ENCODE data around the gene PRPS1. TPM values are rescaled to one million over a fixed set of nuclear protein-coding genes. Genes with fewer than 3 reads are reported as not detected.

PRPS1 gene
- total RNA-seq, 1 experiment from 2014 or later = 126 TPM

GRCh38 chrX:107646735-107647134 is 18.4 kb downstream of the PRPS1 start (continued):
- TF ChIP-seq, protein P1, sequence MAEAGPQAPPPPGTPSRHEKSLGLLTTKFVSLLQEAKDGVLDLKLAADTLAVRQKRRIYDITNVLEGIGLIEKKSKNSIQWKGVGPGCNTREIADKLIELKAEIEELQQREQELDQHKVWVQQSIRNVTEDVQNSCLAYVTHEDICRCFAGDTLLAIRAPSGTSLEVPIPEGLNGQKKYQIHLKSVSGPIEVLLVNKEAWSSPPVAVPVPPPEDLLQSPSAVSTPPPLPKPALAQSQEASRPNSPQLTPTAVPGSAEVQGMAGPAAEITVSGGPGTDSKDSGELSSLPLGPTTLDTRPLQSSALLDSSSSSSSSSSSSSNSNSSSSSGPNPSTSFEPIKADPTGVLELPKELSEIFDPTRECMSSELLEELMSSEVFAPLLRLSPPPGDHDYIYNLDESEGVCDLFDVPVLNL (CRISPR knock-in tag; IDR thresholded peaks at IDR 0.05; ENCODE audit: borderline replicate concordance, low read depth) = no peak
- TF ChIP-seq GTF2I (CRISPR knock-in tag; conservative IDR thresholded peaks at IDR 0.05) (no peak), OVOL2 (CRISPR knock-in tag; IDR thresholded peaks at IDR 0.05; ENCODE audit: borderline replicate concordance) (no peak), USF1 (CRISPR knock-in tag; IDR thresholded peaks at IDR 0.05) (no peak), MAX (CRISPR knock-in tag; IDR thresholded peaks at IDR 0.05) (no peak)
- TF ChIP-seq, protein P2, sequence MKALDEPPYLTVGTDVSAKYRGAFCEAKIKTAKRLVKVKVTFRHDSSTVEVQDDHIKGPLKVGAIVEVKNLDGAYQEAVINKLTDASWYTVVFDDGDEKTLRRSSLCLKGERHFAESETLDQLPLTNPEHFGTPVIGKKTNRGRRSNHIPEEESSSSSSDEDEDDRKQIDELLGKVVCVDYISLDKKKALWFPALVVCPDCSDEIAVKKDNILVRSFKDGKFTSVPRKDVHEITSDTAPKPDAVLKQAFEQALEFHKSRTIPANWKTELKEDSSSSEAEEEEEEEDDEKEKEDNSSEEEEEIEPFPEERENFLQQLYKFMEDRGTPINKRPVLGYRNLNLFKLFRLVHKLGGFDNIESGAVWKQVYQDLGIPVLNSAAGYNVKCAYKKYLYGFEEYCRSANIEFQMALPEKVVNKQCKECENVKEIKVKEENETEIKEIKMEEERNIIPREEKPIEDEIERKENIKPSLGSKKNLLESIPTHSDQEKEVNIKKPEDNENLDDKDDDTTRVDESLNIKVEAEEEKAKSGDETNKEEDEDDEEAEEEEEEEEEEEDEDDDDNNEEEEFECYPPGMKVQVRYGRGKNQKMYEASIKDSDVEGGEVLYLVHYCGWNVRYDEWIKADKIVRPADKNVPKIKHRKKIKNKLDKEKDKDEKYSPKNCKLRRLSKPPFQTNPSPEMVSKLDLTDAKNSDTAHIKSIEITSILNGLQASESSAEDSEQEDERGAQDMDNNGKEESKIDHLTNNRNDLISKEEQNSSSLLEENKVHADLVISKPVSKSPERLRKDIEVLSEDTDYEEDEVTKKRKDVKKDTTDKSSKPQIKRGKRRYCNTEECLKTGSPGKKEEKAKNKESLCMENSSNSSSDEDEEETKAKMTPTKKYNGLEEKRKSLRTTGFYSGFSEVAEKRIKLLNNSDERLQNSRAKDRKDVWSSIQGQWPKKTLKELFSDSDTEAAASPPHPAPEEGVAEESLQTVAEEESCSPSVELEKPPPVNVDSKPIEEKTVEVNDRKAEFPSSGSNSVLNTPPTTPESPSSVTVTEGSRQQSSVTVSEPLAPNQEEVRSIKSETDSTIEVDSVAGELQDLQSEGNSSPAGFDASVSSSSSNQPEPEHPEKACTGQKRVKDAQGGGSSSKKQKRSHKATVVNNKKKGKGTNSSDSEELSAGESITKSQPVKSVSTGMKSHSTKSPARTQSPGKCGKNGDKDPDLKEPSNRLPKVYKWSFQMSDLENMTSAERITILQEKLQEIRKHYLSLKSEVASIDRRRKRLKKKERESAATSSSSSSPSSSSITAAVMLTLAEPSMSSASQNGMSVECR (CRISPR knock-in tag; IDR thresholded peaks at IDR 0.05; ENCODE audit: borderline replicate concordance) = no peak

GRCh38 chrX:107648332-107648731 is 20.0 kb downstream of the PRPS1 start:
- Mint-ChIP-seq H3K27me3 (ENCODE audit: low read depth) (no peaks in the 10 kb centered on the region), H3K4me1 (peaks cover 6% of the 10 kb centered on the region), H3K4me3 (no peak overlapping the region), H3K27ac (no peak overlapping the region), H3K36me3 (peaks cover 56% of the 10 kb centered on the region), H3K9me3 (no peaks in the 10 kb centered on the region)
- ChIA-PET POLR2A (interaction anchor here (0.7 kb wide), 1 partner anchor 107 kb away, joined by 3 read pairs; no protein-coding TSS in a partner anchor), CTCF (no interaction called here)
- DNase-seq (ENCODE audit: low spot score) (no peak), ATAC-seq (no peak)
- TF ChIP-seq HMGA2 (CRISPR knock-in tag; IDR thresholded peaks at IDR 0.05) (no peak), GTF2I (CRISPR knock-in tag; conservative IDR thresholded peaks at IDR 0.05) (no peak), SMAD4 (CRISPR knock-in tag; IDR thresholded peaks at IDR 0.05) (no peak), E2F5 (CRISPR knock-in tag; IDR thresholded peaks at IDR 0.05) (no peak), MYBL2 (CRISPR knock-in tag; IDR thresholded peaks at IDR 0.05) (no peak), ZNF232 (CRISPR knock-in tag; IDR thresholded peaks at IDR 0.05) (no peak), ZNF671 (CRISPR knock-in tag; IDR thresholded peaks at IDR 0.05) (no peak), STAT6 (CRISPR knock-in tag; conservative IDR thresholded peaks at IDR 0.05; ENCODE audit: low read depth) (no peak), JUN (CRISPR knock-in tag; IDR thresholded peaks at IDR 0.05) (no peak), E2F1 (CRISPR knock-in tag; IDR thresholded peaks at IDR 0.05) (no peak), ZNF281 (CRISPR knock-in tag; IDR thresholded peaks at IDR 0.05) (no peak), ZNF263 (CRISPR knock-in tag; IDR thresholded peaks at IDR 0.05; ENCODE audit: low read depth) (no peak), KAT7 (CRISPR knock-in tag; IDR thresholded peaks at IDR 0.05; ENCODE audit: borderline replicate concordance) (no peak)
- TF ChIP-seq, protein P1 (CRISPR knock-in tag; IDR thresholded peaks at IDR 0.05; ENCODE audit: borderline replicate concordance, low read depth) = no peak
- TF ChIP-seq, protein P3, sequence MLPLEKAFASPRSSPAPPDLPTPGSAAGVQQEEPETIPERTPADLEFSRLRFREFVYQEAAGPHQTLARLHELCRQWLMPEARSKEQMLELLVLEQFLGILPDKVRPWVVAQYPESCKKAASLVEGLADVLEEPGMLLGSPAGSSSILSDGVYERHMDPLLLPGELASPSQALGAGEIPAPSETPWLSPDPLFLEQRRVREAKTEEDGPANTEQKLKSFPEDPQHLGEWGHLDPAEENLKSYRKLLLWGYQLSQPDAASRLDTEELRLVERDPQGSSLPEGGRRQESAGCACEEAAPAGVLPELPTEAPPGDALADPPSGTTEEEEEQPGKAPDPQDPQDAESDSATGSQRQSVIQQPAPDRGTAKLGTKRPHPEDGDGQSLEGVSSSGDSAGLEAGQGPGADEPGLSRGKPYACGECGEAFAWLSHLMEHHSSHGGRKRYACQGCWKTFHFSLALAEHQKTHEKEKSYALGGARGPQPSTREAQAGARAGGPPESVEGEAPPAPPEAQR (CRISPR knock-in tag; IDR thresholded peaks at IDR 0.05) = no peak
